Neuron (in vitro differentiated cells): ENCODE results near the gene TBC1D22B.
"Not testable (repeated sequence)": the region's sequence is repeated elsewhere in the genome, so short reads cannot be mapped to it uniquely, and the experiment has no call there.

Experiments used
- H2AFZ ChIP-seq: one replicate; pipeline ENCODE4 v1.6.1; 2013; ENCODE audit warnings: low read depth, mild to moderate bottlenecking, inconsistent platforms, low read length, moderate library complexity
- H3K27me3 ChIP-seq: one replicate; pipeline ENCODE4 v1.6.1; 2013; ENCODE audit warnings: low read length; ENCODE audit not compliant: insufficient read depth
- H3K36me3 ChIP-seq: one replicate; pipeline ENCODE4 v1.6.1; 2013; ENCODE audit warnings: low read length; ENCODE audit not compliant: insufficient read depth
- H3K4me1 ChIP-seq: one replicate; pipeline ENCODE4 v1.6.1; 2013; ENCODE audit warnings: low read length; ENCODE audit not compliant: insufficient read depth
- H3K4me3 ChIP-seq: 2 replicates; pipeline ENCODE4 v1.5.1; 2013; ENCODE audit warnings: mild to moderate bottlenecking, low read length, moderate library complexity
- H3K9me3 ChIP-seq: one replicate; pipeline ENCODE4 v1.6.1; 2013; ENCODE audit warnings: low read length

TBC1D22B gene

DNA sequence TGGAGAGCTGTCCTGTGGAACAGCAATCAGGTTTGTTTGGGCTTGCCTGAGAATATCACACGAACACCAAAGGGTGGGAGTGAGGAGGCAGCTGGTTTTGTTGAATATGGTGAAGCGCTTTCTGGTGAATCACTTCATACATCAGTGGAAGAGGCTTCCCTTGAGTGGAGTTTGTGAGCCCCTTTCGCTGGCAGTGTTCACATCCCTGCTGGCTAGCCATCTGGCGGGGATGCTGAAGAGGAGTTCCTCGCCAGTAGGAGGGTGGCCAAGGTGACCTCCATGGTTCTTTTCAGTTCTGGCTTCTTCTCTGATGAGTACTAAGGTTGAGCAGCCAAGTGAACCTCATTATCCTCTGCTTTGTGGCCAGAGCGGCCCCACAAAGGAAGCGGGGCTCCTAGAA lies 58.5 kb downstream of the TBC1D22B start:
- H2AFZ ChIP-seq: no peak overlapping the region
- H3K36me3 ChIP-seq: peaks cover 70% of the 10 kb centered on the region
- H3K4me1 ChIP-seq: peaks cover 4% of the 10 kb centered on the region
- no peak overlapping the region for H3K4me3 ChIP-seq
- no peaks in the 10 kb centered on the region for H3K27me3 ChIP-seq
- H3K9me3 ChIP-seq: no peaks in the 10 kb centered on the region

DNA sequence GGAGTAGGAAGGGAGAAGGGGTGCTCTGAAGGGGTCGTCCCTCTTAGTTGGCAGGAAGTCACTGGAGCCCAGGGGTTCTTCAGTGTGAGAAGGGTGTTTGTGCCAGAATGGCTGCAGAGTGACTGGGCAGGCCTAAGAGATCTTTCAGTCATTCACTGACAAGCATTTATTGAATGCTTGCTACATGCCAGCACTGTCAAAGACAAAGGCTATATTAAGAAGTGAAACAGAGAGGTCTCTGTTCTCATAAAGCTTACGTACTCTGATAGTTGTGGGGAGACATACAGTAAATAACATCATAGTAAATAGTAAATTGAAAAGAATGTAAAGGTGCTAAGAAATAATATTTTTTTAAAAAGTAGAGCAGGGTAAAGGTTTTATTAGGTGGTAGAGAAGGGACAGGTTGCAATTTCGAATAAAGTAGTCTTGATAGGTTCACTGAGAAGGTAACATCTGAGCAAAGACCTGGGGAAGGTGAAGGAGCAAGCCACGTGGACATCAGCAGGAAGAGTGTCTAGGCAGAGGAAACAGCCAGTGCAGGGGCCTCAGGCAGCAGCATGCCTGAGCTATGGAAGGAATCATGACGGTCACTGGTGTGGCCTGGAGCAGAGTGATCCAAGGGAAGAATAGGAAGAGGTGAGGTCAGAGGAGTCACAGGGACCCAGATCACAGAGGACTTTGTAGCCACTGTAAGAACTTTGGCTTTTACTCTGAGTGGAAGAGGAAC lies 59.9 kb downstream of the TBC1D22B start:
- no peak overlapping the region for H3K4me3 ChIP-seq
- H3K27me3 ChIP-seq: no peaks in the 10 kb centered on the region
- peaks cover 69% of the 10 kb centered on the region for H3K36me3 ChIP-seq
- H3K9me3 ChIP-seq: no peaks in the 10 kb centered on the region
- no peaks in the 10 kb centered on the region for H3K4me1 ChIP-seq
- no peak overlapping the region for H2AFZ ChIP-seq

DNA sequence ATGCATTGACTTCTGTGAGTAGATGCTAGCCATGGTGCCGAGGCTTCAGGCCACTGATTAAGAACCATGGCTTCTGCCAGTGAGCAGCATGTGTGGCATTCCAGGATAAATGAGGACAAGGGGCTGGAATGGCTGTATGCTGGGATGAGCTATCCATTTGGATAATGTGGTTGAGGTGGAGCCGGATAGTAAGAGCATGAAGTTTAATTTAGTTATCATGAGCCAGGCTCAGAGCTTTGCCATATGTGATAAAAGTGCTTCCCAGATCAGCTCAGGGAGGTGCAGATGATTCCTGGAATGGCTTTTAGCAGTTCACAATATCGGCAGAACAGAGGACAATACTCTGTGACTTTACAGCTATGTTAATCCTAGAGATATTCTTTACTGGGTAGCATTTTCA lies 61.6 kb downstream of the TBC1D22B start:
- H3K4me1 ChIP-seq: no peaks in the 10 kb centered on the region
- no peak overlapping the region for H3K4me3 ChIP-seq
- no peaks in the 10 kb centered on the region for H3K27me3 ChIP-seq
- no peaks in the 10 kb centered on the region for H3K9me3 ChIP-seq
- no peak overlapping the region for H2AFZ ChIP-seq
- H3K36me3 ChIP-seq: peaks cover 53% of the 10 kb centered on the region

DNA sequence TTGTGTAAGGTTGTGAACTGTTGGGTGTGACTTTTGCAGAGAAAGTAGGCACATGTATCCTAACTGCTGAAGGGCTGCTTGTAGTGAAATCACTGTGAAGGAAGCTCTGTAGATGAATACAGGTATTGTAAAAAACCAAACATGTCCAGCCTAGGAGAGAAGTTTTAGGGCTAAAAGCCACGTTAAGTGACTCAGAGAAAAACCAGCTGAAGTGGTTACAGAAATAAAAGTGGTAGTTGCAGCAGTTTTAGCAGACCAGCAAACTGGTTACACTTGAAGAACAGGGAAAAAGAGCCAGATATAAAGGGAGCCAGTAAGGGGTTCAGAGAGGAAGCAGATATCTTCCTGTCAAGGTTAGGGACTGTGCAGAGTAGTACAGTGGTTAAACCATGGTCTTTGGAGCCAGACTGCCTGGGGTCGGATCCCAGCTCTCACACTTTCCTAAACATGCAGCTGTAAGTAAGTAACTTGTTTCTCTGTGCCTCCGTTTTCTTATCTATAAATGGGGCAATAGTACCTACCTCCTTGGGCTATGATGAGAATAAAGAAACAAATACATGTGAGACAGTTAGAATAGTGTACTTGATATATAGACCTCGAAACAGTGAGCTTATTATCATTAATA lies 62.4 kb downstream of the TBC1D22B start:
- Histone ChIP-seq H3K27me3 (no peaks in the 10 kb centered on the region), H3K4me1 (no peaks in the 10 kb centered on the region), H2AFZ (no peak overlapping the region), H3K36me3 (peaks cover 47% of the 10 kb centered on the region), H3K9me3 (no peaks in the 10 kb centered on the region), H3K4me3 (no peak overlapping the region)

DNA sequence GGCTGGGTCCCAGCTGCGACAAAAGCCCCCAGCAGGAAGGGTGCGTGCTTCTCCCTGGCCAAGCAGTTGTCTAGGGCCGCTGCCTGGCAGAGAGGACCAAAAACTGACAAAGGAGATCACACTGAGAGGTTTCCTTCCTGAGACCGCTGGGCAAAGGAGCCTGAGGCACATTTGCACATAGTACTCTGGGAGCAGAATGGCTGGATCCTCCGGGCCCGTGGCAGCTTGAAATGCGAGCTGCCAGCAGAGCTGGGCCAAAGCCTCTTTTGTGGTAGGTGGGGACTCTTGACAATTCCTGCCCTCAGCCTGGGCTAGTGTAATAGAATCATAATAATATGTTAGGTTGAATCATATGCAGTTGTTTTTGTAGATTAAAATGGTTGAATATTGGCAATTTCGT lies 63.1 kb downstream of the TBC1D22B start:
- H3K36me3 ChIP-seq: peaks cover 43% of the 10 kb centered on the region
- no peak overlapping the region for H3K4me3 ChIP-seq
- no peak overlapping the region for H2AFZ ChIP-seq
- no peaks in the 10 kb centered on the region for H3K27me3 ChIP-seq
- H3K4me1 ChIP-seq: no peaks in the 10 kb centered on the region
- H3K9me3 ChIP-seq: no peaks in the 10 kb centered on the region

DNA sequence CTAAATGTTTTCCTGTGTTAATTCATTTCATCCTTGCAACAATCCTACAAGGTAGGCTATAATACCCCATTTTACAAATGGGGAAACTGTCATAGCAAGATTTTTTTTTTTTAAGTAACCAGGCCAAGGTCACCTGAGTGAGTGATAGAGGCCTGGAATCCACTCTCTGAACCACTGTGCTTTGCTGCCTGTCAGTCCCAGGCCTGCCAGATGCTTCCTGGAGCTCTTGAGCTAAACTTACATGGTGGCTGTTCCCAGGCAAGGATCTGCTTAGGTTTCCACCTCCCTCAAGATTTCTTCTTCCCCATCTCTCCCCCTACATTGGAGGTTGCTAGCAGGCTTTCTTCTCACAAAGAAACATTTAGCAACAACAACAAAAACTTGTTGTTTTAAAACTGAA lies 63.5 kb downstream of the TBC1D22B start:
- Histone ChIP-seq H3K36me3 (peaks cover 38% of the 10 kb centered on the region), H3K4me1 (no peaks in the 10 kb centered on the region)

DNA sequence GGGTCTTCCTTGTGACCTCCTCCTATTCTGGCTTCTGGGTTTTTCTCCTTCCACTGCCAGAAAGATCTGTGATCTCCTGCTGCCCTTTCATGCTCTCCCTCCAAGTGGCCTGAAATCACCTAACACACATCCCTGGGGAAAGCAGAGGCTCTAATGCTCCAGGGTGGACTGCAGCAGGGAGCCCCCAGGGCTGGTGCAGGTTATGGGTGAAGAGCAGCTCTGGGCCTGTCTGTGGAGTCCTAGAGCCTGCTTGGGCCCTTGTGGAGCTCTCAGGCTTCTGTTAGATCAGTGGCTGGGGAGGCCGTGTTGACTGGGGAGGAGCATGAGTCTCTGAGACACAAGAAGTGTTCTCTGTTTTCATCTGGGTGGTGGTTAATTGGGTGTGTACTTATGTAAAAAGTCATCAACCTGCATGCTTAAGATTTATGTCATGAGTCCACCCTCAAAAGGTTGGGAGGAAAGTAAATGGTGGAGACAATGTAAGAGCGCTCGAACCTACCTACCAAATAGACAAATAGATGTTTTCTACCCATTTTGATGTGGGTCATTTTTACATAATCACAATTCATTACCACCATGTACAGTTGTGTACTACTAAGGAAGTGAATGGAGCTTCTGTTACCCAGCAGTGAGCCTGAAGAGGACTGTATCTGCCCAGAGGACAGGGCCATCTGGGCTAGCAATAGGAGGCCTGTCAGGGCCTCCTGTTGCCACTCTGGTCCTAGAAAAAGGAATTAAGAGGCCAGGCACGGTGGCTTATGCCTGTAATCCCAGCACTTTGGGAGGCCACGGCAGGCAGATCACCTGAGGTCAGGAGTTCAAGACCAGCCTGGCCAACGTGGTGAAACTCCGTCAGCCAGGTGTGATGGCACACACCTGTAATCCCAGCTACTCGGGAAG lies 64.2 kb downstream of the TBC1D22B start:
- Histone ChIP-seq H3K36me3 (peaks cover 31% of the 10 kb centered on the region), H3K4me3 (no peak overlapping the region)

More for the DNA sequence above, 63.5 kb downstream of the TBC1D22B start:
- H3K27me3 ChIP-seq: no peaks in the 10 kb centered on the region
- H3K4me3 ChIP-seq: no peak overlapping the region
- no peak overlapping the region for H2AFZ ChIP-seq
- no peaks in the 10 kb centered on the region for H3K9me3 ChIP-seq

DNA sequence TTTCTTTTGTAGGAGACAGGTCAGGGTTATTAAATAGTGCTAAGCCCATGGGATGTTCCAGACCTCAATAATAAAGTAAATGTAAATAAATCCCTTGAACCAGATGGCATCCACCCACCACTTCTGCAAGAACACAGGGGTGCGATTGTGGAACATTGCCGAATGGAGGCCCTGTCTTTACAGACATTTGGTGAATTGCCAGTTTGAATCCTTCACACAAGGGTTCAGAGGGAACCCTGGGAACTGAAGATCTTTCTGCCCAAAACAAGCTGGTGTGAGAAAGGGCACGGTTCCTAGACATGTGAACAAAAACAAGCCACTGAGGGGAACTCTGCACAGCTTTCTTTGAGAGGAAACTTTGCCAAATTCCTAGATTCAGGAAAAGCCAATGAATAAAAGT lies 66.0 kb downstream of the TBC1D22B start:
- Histone ChIP-seq H3K27me3 (no peaks in the 10 kb centered on the region), H2AFZ (no peak overlapping the region), H3K9me3 (no peaks in the 10 kb centered on the region), H3K4me3 (no peak overlapping the region), H3K4me1 (no peaks in the 10 kb centered on the region), H3K36me3 (peaks cover 15% of the 10 kb centered on the region)

More for the DNA sequence above, 64.2 kb downstream of the TBC1D22B start:
- Histone ChIP-seq H3K27me3 (no peaks in the 10 kb centered on the region), H2AFZ (no peak overlapping the region), H3K9me3 (no peaks in the 10 kb centered on the region), H3K4me1 (no peaks in the 10 kb centered on the region)

DNA sequence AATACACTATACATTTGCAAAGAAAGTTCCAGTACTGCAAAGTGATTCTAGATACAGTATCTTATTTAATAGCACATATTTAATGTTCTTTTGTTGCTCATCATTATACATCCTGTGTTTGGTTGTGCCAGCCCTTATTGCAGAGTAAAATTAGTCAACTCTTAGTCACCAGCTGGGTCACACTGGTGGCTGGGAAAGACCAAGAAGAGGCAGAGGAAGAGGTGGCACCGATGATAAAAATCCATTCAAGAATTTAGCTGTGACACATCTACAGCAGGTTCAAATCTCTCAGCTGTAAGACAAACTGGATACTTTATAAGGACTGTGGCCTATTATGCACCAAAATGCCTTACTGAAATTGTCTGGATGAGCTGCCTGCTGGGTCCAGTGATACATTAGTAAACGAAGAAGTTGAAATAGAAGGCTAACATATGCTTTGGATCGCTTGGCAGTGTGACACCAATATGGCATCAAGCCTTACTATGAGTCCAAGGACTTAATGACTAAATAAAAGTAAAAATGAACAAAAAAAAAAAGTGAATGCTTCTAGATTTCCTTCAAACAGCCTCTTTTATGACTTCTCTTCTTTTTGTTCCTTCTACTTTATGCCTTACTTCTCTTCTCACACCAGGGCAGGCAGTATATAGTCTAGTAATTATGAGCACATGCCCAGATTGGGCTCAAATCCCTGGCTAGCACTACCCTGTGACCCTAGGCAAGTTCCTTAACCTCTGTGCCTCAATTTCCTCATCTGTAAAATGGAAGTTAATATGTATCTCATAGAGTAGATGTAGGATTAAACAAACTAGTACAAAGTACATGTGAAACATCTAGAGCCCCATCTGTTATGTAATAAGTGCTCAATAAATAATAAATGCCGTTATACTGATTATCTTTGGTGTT lies 66.8 kb downstream of the TBC1D22B start:
- no peak overlapping the region for H3K4me3 ChIP-seq
- H3K27me3 ChIP-seq: no peaks in the 10 kb centered on the region
- H2AFZ ChIP-seq: no peak overlapping the region
- H3K4me1 ChIP-seq: no peaks in the 10 kb centered on the region
- H3K36me3 ChIP-seq: peaks cover 8% of the 10 kb centered on the region
- H3K9me3 ChIP-seq: no peaks in the 10 kb centered on the region

DNA sequence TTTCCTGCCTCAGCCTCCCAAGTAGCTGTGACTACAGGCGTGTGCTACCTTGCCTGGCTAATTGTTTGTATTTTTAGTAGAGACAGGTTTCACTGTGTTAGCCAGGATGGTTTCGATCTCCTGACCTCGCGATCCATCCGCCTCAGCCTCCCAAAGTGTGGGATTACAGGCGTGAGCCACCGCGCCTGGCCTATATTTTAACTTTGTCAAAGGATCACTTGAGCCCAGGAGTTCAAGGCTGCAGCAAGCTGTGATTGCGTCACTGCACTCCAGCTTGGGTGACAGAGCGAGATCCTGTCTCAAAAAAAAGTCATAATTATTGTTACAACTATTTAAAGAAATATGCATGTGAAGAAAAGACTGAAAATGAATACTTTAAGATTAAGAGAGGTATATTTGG lies 72.8 kb downstream of the TBC1D22B start:
- not testable (repeated sequence) for H3K4me3 ChIP-seq, H3K27me3 ChIP-seq, H3K4me1 ChIP-seq, H2AFZ ChIP-seq, H3K9me3 ChIP-seq
- peaks cover 22% of the 10 kb centered on the region for H3K36me3 ChIP-seq

DNA sequence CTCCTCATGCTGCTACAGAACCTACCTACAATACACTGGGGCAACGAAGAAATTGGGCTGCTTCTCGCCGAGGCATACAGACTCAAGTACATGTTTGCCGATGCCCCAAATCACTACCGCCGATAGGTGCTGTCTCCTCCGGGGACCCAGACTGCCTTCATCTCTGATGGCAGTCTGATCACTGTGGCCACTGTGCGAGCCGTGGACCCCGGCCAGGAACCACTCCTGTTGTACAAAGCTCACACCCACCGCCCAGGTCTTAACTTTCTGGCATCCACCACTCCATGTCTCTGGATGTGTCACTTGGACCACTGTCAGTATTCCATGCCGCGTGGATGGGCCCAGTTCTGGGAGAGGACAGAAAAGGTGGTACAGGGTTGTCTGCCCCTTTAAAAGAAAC lies 73.5 kb downstream of the TBC1D22B start:
- Histone ChIP-seq H3K4me3 (no peak overlapping the region), H3K9me3 (no peaks in the 10 kb centered on the region), H2AFZ (no peak overlapping the region), H3K27me3 (no peaks in the 10 kb centered on the region), H3K4me1 (no peaks in the 10 kb centered on the region), H3K36me3 (peaks cover 22% of the 10 kb centered on the region)

DNA sequence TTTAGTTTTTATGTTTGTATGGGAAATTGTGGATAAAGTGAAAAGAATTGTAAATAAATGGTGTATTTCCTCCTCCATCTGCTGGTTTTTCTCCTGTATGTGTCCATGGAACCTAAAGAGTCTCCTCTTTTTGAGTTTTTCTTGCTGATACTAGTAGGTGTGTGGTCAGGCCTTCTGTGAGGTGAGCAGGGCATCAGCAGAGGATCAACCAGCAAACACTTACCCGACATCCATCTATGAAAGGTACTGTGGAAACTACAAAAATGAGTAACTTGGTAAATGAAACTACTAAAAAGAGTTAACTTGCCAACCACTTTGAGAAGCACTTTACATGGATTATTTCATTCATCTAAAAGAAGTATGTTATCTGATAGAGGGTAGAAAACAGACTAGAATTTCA lies 75.3 kb downstream of the TBC1D22B start:
- no peaks in the 10 kb centered on the region for H3K27me3 ChIP-seq
- no peaks in the 10 kb centered on the region for H3K4me1 ChIP-seq
- no peak overlapping the region for H2AFZ ChIP-seq
- H3K9me3 ChIP-seq: no peaks in the 10 kb centered on the region
- H3K4me3 ChIP-seq: no peak overlapping the region
- H3K36me3 ChIP-seq: peaks cover 22% of the 10 kb centered on the region
